Osteocyte (in vitro differentiated cells): Measurements from ENCODE around the gene NAALADL2. TPM values are rescaled to one million over a fixed set of nuclear protein-coding genes. Genes with fewer than 3 reads are reported as not detected.
"Not testable (repeated sequence)": the region's sequence is repeated elsewhere in the genome, so short reads cannot be mapped to it uniquely, and the experiment has no call there.

ENCODE experiments used
- DNase-seq: peaks from one replicate; pipeline ENCODE4 v3.0.0; 2021; ENCODE audit warnings: mixed read lengths; ENCODE audit not compliant: unreplicated experiment; ENCODE audit errors: extremely low spot score
- H3K27ac Mint-ChIP-seq: one replicate; pipeline ENCODE4 v1.8.0; 2021; ENCODE audit warnings: mild to moderate bottlenecking, mixed read lengths; ENCODE audit not compliant: unreplicated experiment
- H3K27me3 Mint-ChIP-seq: one replicate; pipeline ENCODE4 v1.8.0; 2021; ENCODE audit warnings: mixed read lengths; ENCODE audit not compliant: unreplicated experiment
- H3K36me3 Mint-ChIP-seq: one replicate; pipeline ENCODE4 v1.8.0; 2021; ENCODE audit warnings: mixed read lengths; ENCODE audit not compliant: unreplicated experiment
- H3K4me1 Mint-ChIP-seq: one replicate; pipeline ENCODE4 v1.8.0; 2021; ENCODE audit warnings: mixed read lengths; ENCODE audit not compliant: unreplicated experiment
- H3K4me3 Mint-ChIP-seq: one replicate; pipeline ENCODE4 v1.8.0; 2021; ENCODE audit warnings: mild to moderate bottlenecking, moderate library complexity, mixed read lengths; ENCODE audit not compliant: unreplicated experiment
- H3K9me3 Mint-ChIP-seq: one replicate; pipeline ENCODE4 v1.8.0; 2021; ENCODE audit warnings: mixed read lengths; ENCODE audit not compliant: unreplicated experiment
- CTCF ChIP-seq: fragments of 200-600 bp; sonication (generic); IDR thresholded peaks from 2 replicates; pipeline ENCODE4 v1.5.0; 2021; ENCODE audit warnings: antibody characterized with exemption, mild to moderate bottlenecking, moderate library complexity
- total RNA-seq: library from RNA; stranded (reverse); gene quantifications from 2 replicates; pipeline ENCODE4 v1.2.1, GENCODE V29; 2021

The NAALADL2 gene
- total RNA-seq, 1 donor from 2014 or later, result 16.1 TPM

- peaks cover 11% of the 10 kb centered on the region for H3K9me3 Mint-ChIP-seq
- no peaks in the 10 kb centered on the region for H3K27me3 Mint-ChIP-seq
- H3K4me1 Mint-ChIP-seq, result peaks cover 29% of the 10 kb centered on the region
- DNase-seq, result no peak
- H3K4me3 Mint-ChIP-seq, result no peak overlapping the region
- no peak for TF ChIP-seq CTCF
- no peaks in the 10 kb centered on the region for H3K36me3 Mint-ChIP-seq
- H3K27ac Mint-ChIP-seq, result no peak overlapping the region
Observed at GRCh38 chr3:175070946-175071345, 211.8 kb downstream of the NAALADL2 start.

GRCh38 chr3:175073219-175073905 lies 214.2 kb downstream of the NAALADL2 start:
- Mint-ChIP-seq H3K9me3 (peaks cover 5% of the 10 kb centered on the region), H3K27ac (peak overlapping the region; percentile 63), H3K36me3 (no peaks in the 10 kb centered on the region), H3K27me3 (no peaks in the 10 kb centered on the region), H3K4me3 (no peak overlapping the region), H3K4me1 (peaks cover 29% of the 10 kb centered on the region)
- no peak for TF ChIP-seq CTCF
- DNase-seq, result no peak

GRCh38 chr3:175075269-175075668 lies 216.1 kb downstream of the NAALADL2 start:
- no peak for TF ChIP-seq CTCF
- Mint-ChIP-seq H3K27ac (peak overlapping the region; percentile 23), H3K4me3 (no peak overlapping the region), H3K27me3 (no peaks in the 10 kb centered on the region), H3K9me3 (no peaks in the 10 kb centered on the region), H3K4me1 (peaks cover 29% of the 10 kb centered on the region), H3K36me3 (no peaks in the 10 kb centered on the region)
- no peak for DNase-seq

GRCh38 chr3:175077216-175077615 lies 218.1 kb downstream of the NAALADL2 start:
- no peak for DNase-seq
- no peak for TF ChIP-seq CTCF
- Mint-ChIP-seq H3K27me3 (no peaks in the 10 kb centered on the region), H3K4me1 (peaks cover 20% of the 10 kb centered on the region), H3K27ac (no peak overlapping the region), H3K4me3 (no peak overlapping the region), H3K9me3 (no peaks in the 10 kb centered on the region), H3K36me3 (no peaks in the 10 kb centered on the region)

GRCh38 chr3:175082631-175083030 lies 223.5 kb downstream of the NAALADL2 start:
- no peak overlapping the region for H3K27ac Mint-ChIP-seq
- no peak for TF ChIP-seq CTCF

GRCh38 chr3:175087128-175087527 lies 228.0 kb downstream of the NAALADL2 start:
- H3K9me3 Mint-ChIP-seq, DNase-seq, H3K4me1 Mint-ChIP-seq, H3K36me3 Mint-ChIP-seq, H3K27me3 Mint-ChIP-seq, H3K4me3 Mint-ChIP-seq, H3K27ac Mint-ChIP-seq: not testable (repeated sequence)

More at GRCh38 chr3:175082631-175083030, 223.5 kb downstream of the NAALADL2 start:
- Mint-ChIP-seq H3K4me3 (no peak overlapping the region), H3K9me3 (no peaks in the 10 kb centered on the region), H3K27me3 (no peaks in the 10 kb centered on the region), H3K4me1 (no peaks in the 10 kb centered on the region), H3K36me3 (peaks cover 2% of the 10 kb centered on the region)
- DNase-seq, result no peak
